Urinary bladder (tissue), 4 donors: Measurements from ENCODE around the gene RGS8. TPM values are rescaled to one million over a fixed set of nuclear protein-coding genes. Genes with fewer than 3 reads are reported as not detected.

Source experiments
- DNase-seq: peaks from one replicate; pipeline ENCODE4 v3.0.0-alpha.2; 2015; ENCODE audit errors: extremely low spot score
- H3K27ac ChIP-seq: one replicate; pipeline ENCODE4 v1.5.1; 2013; ENCODE audit warnings: low read depth, mild to moderate bottlenecking, moderate library complexity
- H3K36me3 ChIP-seq: one replicate; pipeline ENCODE4 v1.6.1; 2013; ENCODE audit warnings: mild to moderate bottlenecking, moderate library complexity; ENCODE audit not compliant: insufficient read depth
- H3K4me1 ChIP-seq: one replicate; pipeline ENCODE4 v1.6.1; 2013; ENCODE audit warnings: mild to moderate bottlenecking, moderate library complexity; ENCODE audit not compliant: insufficient read depth
- H3K4me3 ChIP-seq: one replicate; pipeline ENCODE4 v1.5.1; 2013; ENCODE audit warnings: low read depth, low read length
- WGBS: extraction: QIAGEN DNeasy Blood & Tissue Kit; methylation state at CpG from one replicate; pipeline ENCODE4 v1.1.7; 2013; 5-methylcytosine and 5-hydroxymethylcytosine counted together
- polyA plus RNA-seq: library from polyadenylated mRNA; stranded (reverse); fragments of 200-250 nt; gene quantifications from one replicate; pipeline ENCODE4 v1.2.3, GENCODE V29; 2013
- total RNA-seq: library from RNA; depleted of rRNA; stranded (reverse); fragments of >200 nt; gene quantifications from one replicate; pipeline ENCODE4 v1.2.3, GENCODE V29; 2014
- donor health status: healthy with polysubstance abuse.
- donor health status: healthy.

RGS8 gene, protein sequence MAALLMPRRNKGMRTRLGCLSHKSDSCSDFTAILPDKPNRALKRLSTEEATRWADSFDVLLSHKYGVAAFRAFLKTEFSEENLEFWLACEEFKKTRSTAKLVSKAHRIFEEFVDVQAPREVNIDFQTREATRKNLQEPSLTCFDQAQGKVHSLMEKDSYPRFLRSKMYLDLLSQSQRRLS
- total RNA-seq: 0.05 TPM
- polyA plus RNA-seq: 0.03 TPM

- Histone ChIP-seq H3K36me3 (no peaks in the 10 kb centered on the region), H3K4me1 (peaks cover 2% of the 10 kb centered on the region), H3K27ac (no peak within 1 kb of the TSS), H3K4me3 (no peak within 1 kb of the TSS)
- no peak for DNase-seq
- 53% methylated on average over 19 of the region's 19 CpGs for WGBS
These were observed at the start of gene RGS8 for GRCh38 chr1:182684116-182684828. RGS8 (minus strand) TSS chr1:182684587; CDS start chr1:182669649, 14,938 bp downstream.

DNA sequence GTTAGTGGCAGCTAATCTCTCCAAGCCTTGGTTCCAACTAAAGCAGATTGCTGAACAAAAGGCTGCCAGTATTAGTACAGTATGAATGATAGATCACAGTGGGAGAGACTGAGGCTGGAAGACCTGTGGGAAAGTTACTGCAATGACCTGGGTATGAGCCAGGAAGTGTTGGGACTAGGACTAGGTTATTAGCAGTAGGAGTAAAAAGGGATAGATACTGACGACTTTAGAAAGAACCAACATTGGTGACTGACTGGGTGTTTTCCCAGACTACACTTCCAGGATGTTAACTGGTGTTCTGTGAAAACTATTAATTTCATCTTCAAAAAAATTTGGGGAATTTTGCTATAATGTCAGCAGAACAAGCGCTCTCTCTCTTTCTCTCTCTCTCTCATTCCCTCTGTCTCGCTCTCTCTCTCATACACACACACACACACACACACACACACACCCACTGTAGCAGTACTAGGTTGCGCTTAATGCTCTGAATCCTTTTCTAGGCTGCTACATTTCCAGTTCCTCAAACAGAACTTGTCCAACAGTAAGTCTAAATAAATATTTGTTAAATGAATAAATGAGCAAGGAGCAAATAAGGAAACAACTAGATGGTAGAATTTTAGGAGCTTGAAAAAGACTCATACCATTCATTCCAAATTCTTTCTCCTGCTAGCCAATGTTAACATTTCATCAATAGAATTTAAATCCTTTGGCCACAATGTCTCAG is 47.6 kb upstream of the RGS8 start:
- Histone ChIP-seq H3K4me1 (no peaks in the 10 kb centered on the region), H3K27ac (no peak overlapping the region), H3K4me3 (no peak overlapping the region), H3K36me3 (no peaks in the 10 kb centered on the region)
- 72% methylated on average over 4 of the region's 4 CpGs for WGBS
- DNase-seq: no peak

DNA sequence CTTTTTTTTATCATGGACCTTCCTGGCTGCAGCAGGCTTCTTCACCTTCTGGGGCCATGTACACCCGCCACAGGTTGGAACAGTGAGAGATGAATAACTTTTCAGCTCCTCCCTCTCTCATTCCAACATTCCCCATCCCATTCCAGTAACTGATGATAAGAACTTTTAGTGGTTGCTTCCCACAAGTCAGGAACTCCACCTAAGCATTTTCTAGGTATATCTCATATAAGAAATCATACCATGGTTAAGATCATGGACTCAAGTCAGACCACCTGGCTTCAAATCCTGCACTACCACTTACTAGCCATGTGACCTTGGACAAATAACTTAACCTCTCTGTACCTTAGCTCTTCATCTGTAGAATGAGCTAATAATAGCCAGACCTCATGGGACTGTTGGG is 42.5 kb upstream of the RGS8 start:
- WGBS: 93% methylated on average over 1 of the region's 1 CpG
- H3K4me3 ChIP-seq: no peak overlapping the region
- no peak overlapping the region for H3K27ac ChIP-seq
- no peaks in the 10 kb centered on the region for H3K36me3 ChIP-seq
- H3K4me1 ChIP-seq: no peaks in the 10 kb centered on the region
- DNase-seq: no peak

DNA sequence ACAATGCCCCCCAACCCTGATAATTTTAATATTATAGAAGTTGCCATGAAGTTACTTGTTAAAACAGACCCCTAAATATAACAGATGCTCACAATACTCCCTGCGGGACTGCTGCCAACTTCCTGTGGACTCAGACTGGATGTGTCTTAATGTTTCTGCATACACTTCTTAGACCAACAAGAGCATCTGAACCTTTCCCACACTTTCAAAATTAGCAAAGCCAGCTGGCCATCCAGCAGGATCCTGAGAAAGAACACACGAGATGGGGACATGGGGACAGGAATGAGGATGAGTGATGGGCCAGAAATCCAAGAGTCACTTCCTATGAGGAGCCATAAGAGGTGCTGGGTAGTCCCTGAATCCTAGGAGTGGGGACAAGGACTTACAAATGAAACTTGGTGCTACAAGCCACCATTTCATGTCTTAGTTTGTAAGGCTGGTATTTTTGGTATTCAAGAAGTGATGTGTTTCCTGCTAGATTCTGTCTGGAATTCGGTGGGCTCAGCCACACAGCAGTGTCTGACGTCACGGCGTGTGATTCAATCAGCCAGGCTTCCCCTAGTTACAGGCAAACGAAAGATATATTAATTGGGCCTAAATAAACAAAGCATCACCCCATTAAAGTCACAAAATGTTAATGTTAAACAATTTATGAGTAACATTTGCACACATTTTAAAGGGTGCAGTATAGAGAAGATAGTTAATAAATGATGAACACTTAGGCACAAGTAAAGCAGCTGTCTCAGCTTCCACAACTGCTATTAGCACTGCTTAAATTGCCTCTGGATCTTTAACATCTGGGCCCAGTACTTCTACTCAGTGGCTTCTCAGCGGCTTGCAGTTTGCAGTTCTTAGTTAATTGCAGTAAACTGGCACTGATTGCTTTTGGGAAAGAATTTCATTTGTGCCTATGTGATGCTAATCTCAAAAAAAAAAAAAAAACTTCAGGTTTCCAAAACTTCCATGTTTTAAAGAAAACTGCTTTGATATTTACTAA is 41.2 kb upstream of the RGS8 start:
- Histone ChIP-seq H3K4me1 (no peaks in the 10 kb centered on the region), H3K36me3 (no peaks in the 10 kb centered on the region), H3K4me3 (no peak overlapping the region), H3K27ac (no peak overlapping the region)
- DNase-seq: no peak
- WGBS: 70% methylated on average over 8 of the region's 8 CpGs

GRCh38 chr1:182724215-182724614 is 39.8 kb upstream of the RGS8 start:
- DNase-seq: no peak
- WGBS: 82% methylated on average over 2 of the region's 2 CpGs
- no peak overlapping the region for H3K4me3 ChIP-seq
- H3K36me3 ChIP-seq: no peaks in the 10 kb centered on the region
- H3K27ac ChIP-seq: no peak overlapping the region
- no peaks in the 10 kb centered on the region for H3K4me1 ChIP-seq

DNA sequence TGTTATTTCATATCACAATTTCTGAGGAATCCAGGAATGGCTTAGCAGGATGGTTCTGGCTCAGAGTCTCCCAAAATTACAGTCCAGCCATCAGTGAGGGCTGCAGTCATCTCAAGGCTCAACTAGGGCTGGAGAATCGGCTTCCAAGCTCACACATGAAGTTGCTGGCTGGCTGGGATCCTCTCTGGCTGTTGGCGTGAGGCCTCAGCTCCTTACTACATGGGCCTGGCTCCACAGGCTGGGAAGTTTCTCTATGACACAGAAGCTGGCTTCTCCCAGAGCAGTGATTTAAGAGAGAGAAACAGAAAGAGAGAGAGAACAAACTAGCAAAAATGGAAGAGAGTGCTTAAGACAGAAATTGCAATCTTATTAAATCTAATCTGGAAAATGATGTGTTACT is 38.8 kb upstream of the RGS8 start:
- DNase-seq: no peak

DNA sequence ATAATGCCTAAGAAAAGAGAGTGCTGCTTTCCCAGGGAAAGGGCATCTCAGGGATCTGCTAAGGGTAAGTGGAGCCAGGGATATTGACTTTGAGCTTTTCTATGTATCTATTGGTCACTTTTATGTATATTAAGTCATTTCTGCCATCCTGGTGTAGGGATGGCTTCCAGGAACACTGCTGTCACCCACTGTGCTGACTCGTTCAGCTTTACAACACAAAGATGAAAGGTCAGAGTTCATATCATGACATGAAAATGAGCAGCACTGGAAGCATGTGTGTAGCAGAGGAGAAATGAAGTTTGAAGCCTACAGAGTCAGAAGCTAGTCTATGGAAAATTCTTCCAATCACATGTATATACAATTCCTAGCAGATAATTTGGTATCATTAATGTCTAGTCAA is 37.1 kb upstream of the RGS8 start:
- 56% methylated on average over 1 of the region's 1 CpG for WGBS

More for the DNA sequence above, 38.8 kb upstream of the RGS8 start:
- H3K36me3 ChIP-seq: no peaks in the 10 kb centered on the region
- WGBS: 54% methylated on average over 2 of the region's 2 CpGs
- H3K27ac ChIP-seq: no peak overlapping the region
- H3K4me3 ChIP-seq: no peak overlapping the region
- H3K4me1 ChIP-seq: no peaks in the 10 kb centered on the region

DNA sequence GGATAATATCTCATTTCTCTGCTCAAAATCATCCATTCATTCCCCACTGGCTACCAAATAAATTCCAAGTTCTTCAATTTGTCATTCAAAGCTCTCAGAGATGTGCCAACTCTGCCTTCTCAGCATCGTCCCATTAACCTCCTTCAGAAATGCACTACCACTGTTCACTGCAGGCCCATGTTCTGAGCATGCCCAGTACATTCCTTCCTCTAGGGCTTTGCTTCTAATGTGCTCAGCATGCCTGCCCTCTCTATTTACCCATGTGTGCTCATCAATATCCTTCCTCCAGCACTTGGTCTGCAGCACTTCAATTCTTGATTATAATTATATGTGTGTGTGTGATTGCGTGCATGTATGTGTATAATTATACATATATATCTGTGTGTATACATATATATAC is 36.1 kb upstream of the RGS8 start:
- no peaks in the 10 kb centered on the region for H3K4me1 ChIP-seq
- WGBS: 79% methylated on average over 2 of the region's 2 CpGs
- H3K36me3 ChIP-seq: no peaks in the 10 kb centered on the region
- no peak for DNase-seq
- H3K27ac ChIP-seq: no peak overlapping the region
- H3K4me3 ChIP-seq: no peak overlapping the region

More for the DNA sequence above, 37.1 kb upstream of the RGS8 start:
- Histone ChIP-seq H3K4me3 (no peak overlapping the region), H3K27ac (no peak overlapping the region), H3K4me1 (no peaks in the 10 kb centered on the region), H3K36me3 (no peaks in the 10 kb centered on the region)
- DNase-seq: no peak

GRCh38 chr1:182719553-182719952 is 35.2 kb upstream of the RGS8 start:
- DNase-seq: no peak

DNA sequence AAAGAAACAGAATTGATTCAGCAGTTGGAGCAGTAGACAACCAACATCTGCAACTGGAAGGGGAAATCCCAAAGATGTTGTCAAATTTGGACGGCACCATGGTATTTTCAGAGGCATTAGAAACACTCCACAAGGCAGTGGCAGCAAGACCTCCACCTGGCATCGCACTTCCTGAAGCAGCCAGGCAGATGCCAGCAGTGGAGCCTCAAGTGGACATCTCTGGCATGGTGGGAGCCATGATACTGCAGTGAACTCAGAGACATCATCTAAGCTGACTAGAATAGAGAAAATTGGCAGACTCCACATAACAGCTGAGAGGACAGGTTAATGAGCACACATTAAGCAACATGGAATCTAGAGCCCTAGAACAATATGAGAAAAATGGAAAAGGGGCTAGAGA is 33.9 kb upstream of the RGS8 start:
- WGBS: 93% methylated on average over 2 of the region's 2 CpGs
- Histone ChIP-seq H3K36me3 (no peaks in the 10 kb centered on the region), H3K27ac (no peak overlapping the region), H3K4me1 (no peaks in the 10 kb centered on the region), H3K4me3 (no peak overlapping the region)
- no peak for DNase-seq

More at GRCh38 chr1:182719553-182719952, 35.2 kb upstream of the RGS8 start:
- no peaks in the 10 kb centered on the region for H3K4me1 ChIP-seq
- no peak overlapping the region for H3K4me3 ChIP-seq
- H3K36me3 ChIP-seq: no peaks in the 10 kb centered on the region
- WGBS: 95% methylated on average over 4 of the region's 4 CpGs
- no peak overlapping the region for H3K27ac ChIP-seq

DNA sequence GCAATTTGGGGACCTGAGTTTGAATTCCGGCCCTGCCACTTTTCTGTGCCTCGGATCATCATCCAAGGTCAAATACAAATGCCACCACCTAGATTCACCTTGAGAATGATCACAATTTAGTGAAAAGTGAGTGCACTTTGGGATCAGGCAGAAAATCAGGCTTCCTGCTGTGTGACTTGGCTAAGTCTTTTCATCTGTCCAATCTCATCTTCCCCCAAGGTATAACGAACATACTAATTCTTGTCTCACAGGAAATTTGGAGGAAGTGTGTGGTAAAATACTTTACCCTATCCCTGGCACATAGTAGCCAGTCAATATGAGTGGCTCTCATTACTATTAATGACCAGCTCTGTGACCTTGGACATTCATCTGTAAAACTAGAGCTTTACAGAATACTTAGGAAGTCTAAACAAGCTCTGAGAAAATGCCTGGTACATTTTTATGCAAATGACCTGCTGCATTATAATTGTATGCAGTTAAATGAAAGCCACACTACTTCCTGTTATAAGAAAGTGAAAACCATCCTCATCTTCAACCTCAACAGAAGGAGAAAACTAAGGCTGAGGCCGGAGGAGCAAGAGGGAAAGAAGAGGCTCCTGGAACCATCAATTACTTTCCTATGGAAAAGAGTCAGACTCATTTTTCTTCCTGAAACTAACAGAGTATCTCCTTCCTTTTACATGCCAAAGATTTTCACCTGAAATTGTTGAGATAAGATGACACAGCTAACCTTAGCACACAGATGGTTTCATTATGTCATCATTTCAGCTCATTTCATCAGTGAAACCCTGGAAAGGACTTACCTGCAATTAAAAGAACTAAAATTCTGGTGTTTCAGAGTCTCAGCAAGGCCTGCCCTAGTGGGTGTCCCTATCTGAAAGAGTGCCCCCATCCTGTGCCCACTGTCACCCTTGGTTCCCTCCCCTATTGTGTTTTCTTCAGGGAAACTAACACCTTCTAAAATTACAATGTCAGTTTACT is 32.6 kb upstream of the RGS8 start:
- Histone ChIP-seq H3K36me3 (no peaks in the 10 kb centered on the region), H3K4me3 (no peak overlapping the region), H3K27ac (no peak overlapping the region), H3K4me1 (no peaks in the 10 kb centered on the region)
- WGBS: 71% methylated on average over 4 of the region's 4 CpGs
- DNase-seq: no peak

DNA sequence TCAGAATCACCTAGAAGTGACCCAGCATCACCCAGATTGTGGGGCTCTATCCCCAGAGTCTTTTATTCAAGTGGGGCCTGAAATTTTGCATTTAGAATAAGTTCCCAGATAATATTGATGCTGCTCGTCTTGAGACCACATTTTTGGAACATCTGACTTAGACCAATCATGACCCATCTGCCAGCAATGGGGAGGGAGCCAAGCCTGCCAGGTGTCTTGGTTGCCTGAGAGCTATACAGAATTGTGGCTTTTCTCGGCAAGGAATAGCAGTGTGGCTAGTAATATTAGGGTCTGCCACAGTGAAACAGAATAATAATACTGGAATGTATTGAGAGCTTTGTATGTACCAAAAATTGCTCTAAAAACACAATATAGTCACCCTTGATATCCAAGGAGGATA is 31.1 kb upstream of the RGS8 start:
- Histone ChIP-seq H3K27ac (no peak overlapping the region), H3K36me3 (no peaks in the 10 kb centered on the region), H3K4me3 (no peak overlapping the region), H3K4me1 (no peaks in the 10 kb centered on the region)
- WGBS: 45% methylated on average over 2 of the region's 2 CpGs
- no peak for DNase-seq
